ENCODE measurements around the gene ATP8B4.
"Not testable (repeated sequence)": the region's sequence is repeated elsewhere in the genome, so short reads cannot be mapped to it uniquely, and the experiment has no call there.

ATP8B4 gene

GRCh38 chr15:49964551-49964950 is 154.5 kb downstream of the ATP8B4 start:
- in situ Hi-C loops (cut with MboI; ENCODE audit: low sequenced_read_pairs) = no loop called here

- in situ Hi-C loops (cut with MboI; ENCODE audit: low sequenced_read_pairs) = no loop called here
Observed at GRCh38 chr15:49964061-49964460, 155.0 kb downstream of the ATP8B4 start.

- in situ Hi-C loops (cut with MboI; ENCODE audit: low sequenced_read_pairs) = not testable (repeated sequence)
Observed at GRCh38 chr15:49963033-49963772, 155.8 kb downstream of the ATP8B4 start.

DNA sequence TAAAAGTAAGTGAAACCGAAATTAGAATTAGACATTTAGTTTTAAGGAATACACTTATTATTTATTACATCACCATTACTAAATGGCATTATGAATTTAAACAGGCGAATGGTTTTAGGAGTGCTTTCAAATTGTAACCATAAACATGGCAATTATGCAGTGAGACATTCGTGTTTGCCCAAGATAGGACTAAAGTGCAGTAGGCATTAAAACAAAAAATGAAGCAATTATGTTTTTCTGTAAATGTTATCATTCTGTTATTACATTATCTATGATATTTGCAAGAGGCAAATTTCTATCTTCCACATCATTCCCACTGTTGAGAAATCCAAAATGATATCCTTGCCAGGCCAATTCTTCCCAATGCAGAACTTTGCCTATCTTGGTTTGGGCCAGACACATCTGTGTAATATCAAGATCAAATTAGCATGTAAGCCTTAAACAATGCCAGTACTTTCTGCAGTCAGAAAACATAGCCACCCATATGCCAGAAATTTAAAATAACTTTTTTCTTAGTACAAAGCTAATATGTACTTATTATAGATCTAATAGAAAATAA is 156.9 kb downstream of the ATP8B4 start:
- in situ Hi-C loops (cut with MboI; ENCODE audit: low sequenced_read_pairs) = no loop called here

- in situ Hi-C loops (cut with MboI; ENCODE audit: low sequenced_read_pairs) = no loop called here
Observed at GRCh38 chr15:49953421-49953820, 165.6 kb downstream of the ATP8B4 start.

GRCh38 chr15:49946681-49947080 is 172.4 kb downstream of the ATP8B4 start:
- in situ Hi-C loops (cut with MboI; ENCODE audit: low sequenced_read_pairs) = no loop called here

GRCh38 chr15:49934487-49934886 is 184.5 kb downstream of the ATP8B4 start:
- in situ Hi-C loops (cut with MboI; ENCODE audit: low sequenced_read_pairs) = no loop called here

DNA sequence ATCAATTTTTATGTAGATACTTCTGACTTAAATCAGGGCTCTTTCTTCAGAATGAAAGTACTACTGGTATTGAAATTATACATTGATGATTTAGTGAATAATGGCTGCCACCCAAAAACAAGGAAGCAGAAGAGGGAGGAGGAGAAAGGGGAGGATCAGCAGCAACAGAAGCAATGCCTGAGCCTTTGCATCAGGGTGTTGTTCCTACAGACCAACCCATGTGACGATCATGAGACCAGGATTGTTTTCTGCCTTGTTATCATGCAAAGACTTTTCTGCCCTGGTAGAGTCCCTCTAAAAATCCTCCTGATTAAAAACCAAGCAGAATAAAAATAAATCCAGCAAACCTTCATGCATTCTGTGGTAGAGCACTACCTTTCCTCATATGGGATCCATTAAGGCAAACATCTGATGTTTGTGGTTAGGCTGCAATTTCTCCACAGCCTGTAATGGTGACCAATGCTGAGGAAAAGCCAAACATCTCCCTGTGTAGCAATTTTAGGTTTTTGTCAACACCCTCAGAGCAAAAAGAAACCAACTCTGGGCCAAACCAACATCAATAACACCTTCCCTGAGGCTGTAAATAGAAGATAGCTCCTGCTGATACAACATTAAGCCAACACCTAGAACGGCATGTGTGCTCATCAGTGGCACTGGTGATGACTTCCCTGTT is 191.7 kb downstream of the ATP8B4 start:
- in situ Hi-C loops (cut with MboI; ENCODE audit: low sequenced_read_pairs) = no loop called here

DNA sequence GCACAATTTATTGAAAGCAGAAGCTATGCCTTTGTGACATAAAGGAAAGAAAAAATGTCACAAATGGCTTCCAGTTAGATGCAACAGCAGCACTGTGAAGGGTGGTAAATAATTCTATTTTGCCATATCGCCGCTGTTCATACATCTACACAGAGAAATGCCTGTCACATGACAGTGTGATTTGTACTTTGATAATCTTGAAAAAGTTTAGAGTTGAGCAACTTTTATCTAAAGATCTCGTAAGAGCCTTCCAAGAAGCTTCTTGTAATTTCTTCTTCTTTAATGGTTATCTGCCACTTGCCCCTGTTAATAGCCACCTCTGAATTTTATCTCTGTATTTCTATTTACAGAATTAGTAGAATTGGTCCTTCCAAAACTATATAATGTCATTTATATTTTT is 192.3 kb downstream of the ATP8B4 start:
- in situ Hi-C loops (cut with MboI; ENCODE audit: low sequenced_read_pairs) = no loop called here

DNA sequence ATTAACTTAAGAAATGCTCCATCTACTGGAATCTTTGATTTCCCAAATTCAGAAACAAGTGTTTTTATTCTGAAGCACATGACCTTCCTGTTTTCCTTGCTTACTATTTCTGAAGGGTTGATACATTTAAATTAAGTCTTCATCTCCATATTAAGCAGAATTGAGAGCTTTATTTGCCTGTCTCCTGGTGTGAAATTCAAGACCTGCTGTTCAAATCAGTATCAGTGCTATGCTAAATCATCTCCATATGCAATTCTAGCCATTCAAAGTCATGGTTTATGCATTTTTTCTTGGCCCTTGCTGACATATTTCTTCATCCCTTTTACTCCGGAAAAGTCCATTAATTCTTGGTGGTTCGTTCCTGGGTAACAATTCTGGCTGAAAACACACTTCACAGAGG is 195.4 kb downstream of the ATP8B4 start:
- in situ Hi-C loops (cut with MboI; ENCODE audit: low sequenced_read_pairs) = no loop called here

GRCh38 chr15:49919034-49919433 is 200.0 kb downstream of the ATP8B4 start:
- in situ Hi-C loops (cut with MboI; ENCODE audit: low sequenced_read_pairs) = no loop called here

- in situ Hi-C loops (cut with MboI; ENCODE audit: low sequenced_read_pairs) = no loop called here
Observed at GRCh38 chr15:49918121-49918520, 200.9 kb downstream of the ATP8B4 start.

- in situ Hi-C loops (cut with MboI; ENCODE audit: low sequenced_read_pairs) = no loop called here
Observed at GRCh38 chr15:49916998-49917397, 202.0 kb downstream of the ATP8B4 start.

GRCh38 chr15:49915822-49916221 is 203.2 kb downstream of the ATP8B4 start:
- in situ Hi-C loops (cut with MboI; ENCODE audit: low sequenced_read_pairs) = no loop called here

DNA sequence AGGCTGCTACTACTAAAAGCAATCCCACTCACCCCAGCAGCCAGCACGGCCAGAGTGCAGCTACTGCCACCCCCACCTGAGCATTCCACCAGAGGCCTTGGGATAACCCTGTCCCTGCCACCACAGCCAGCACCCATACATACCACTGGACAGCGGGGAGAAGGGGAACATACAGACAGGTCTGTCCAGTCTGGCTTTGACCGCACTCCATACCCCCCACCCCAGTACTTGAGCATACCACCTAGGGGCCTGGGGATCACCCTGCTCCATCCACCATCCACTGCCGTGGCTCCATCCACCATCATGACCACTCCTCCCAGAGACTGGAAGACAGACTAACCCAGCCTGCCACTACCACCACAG is 210.1 kb downstream of the ATP8B4 start:
- in situ Hi-C loops (cut with MboI; ENCODE audit: low sequenced_read_pairs) = no loop called here

- in situ Hi-C loops (cut with MboI; ENCODE audit: low sequenced_read_pairs) = no loop called here
Observed at GRCh38 chr15:49908236-49908932, 210.6 kb downstream of the ATP8B4 start.

DNA sequence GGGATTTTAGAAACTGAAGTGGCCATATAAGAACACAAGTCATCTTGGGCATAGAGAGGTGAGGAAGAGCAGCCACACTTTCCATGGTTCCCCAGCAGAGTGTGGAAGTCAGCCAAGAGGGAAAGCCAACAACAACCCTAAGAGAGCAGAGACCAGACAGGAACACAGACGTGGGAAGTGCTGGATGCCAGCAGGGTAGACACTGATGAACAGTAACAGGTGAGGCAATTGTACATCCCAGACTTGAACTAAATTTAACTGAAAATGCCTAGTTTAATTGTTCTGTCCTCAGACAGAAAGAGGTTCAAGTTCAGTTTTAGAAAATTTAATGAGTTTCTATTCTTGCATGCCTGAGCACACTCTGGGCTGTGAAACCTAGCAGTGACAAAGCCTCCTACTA is 212.1 kb downstream of the ATP8B4 start:
- in situ Hi-C loops (cut with MboI; ENCODE audit: low sequenced_read_pairs) = no loop called here

GRCh38 chr15:49905221-49905620 is 213.8 kb downstream of the ATP8B4 start:
- in situ Hi-C loops (cut with MboI; ENCODE audit: low sequenced_read_pairs) = no loop called here

GRCh38 chr15:49904296-49904695 is 214.7 kb downstream of the ATP8B4 start:
- in situ Hi-C loops (cut with MboI; ENCODE audit: low sequenced_read_pairs) = no loop called here

DNA sequence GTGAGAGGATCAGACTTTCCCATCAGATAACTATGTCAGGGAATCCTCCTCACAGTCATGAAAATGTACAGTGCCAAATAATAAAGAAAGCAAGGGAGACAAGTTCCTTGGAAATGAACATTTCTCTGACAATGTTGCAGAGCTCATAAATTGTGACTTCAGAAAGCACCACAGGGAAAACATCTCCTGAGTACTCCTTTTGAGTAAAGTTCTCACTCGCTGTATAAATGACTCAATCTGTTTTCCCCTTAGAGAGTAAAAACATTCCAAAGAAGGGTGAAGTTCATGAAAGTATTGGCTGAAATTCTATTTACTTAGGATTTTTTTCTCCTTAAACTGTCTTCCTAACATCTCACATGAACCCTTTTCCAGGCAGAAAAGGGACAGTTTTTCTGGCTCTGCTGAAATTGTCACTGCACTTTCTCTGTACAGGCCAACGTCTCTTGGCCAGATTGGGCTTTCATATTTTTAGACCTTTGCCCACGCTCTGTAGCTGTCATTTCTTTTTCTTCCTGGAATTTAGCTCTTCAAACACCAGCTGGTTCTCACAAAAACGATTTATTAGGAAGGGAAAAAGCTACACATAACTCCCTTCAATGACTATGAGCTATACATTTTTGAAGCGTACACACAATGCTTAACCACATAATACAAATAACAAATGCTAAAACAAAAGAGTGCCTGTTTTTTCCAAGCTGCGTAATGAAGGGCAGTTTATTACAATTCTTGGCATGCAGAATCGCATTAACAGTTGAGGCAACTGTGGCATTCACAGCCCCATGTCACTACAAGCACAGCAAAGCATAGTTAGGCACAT is 216.1 kb downstream of the ATP8B4 start:
- in situ Hi-C loops (cut with MboI; ENCODE audit: low sequenced_read_pairs) = no loop called here
